Measurements from ENCODE around the gene G6PC1. TPM values are rescaled to one million over a fixed set of nuclear protein-coding genes. Genes with fewer than 3 reads are reported as not detected.
A peak's percentile ranks its signal among the peaks of the same experiment; 100 is the strongest.
"Not testable (repeated sequence)": the region's sequence is repeated elsewhere in the genome, so short reads cannot be mapped to it uniquely, and the experiment has no call there.

The G6PC1 gene
- not detected in 2 replicates for total RNA-seq
- polyA plus RNA-seq: not detected in 2 replicates

DNA sequence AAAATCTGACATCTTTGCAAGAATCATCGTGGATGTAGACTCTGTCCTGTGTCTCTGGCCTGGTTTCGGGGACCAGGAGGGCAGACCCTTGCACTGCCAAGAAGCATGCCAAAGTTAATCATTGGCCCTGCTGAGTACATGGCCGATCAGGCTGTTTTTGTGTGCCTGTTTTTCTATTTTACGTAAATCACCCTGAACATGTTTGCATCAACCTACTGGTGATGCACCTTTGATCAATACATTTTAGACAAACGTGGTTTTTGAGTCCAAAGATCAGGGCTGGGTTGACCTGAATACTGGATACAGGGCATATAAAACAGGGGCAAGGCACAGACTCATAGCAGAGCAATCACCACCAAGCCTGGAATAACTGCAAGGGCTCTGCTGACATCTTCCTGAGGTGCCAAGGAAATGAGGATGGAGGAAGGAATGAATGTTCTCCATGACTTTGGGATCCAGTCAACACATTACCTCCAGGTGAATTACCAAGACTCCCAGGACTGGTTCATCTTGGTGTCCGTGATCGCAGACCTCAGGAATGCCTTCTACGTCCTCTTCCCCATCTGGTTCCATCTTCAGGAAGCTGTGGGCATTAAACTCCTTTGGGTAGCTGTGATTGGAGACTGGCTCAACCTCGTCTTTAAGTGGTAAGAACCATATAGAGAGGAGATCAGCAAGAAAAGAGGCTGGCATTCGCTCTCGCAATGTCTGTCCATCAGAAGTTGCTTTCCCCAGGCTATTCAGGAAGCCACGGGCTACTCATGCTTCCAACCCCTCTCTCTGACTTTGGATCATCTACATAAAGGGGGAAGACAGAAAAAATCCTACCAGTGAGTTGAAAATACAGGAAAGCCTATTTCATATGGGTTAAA, at the start of gene G6PC1:
Gene G6PC1, plus strand, starts transcription at position 340 of the 872 bp plus-strand sequence. Its CDS starts 78 bp downstream, at position 418.
- Histone ChIP-seq H3K9me3 (ENCODE audit: low read depth) (no peaks in the 10 kb centered on the region), H3K27ac (no peak within 1 kb of the TSS), H3K4me3 (no peak within 1 kb of the TSS), H3K27me3 (no peaks in the 10 kb centered on the region), H3K4me1 (ENCODE audit: low read depth) (no peaks in the 10 kb centered on the region), H3K36me3 (no peaks in the 10 kb centered on the region)
- no peak for DNase-seq (ENCODE audit: low read depth in 1 of 2, low spot score in 1 of 2)
- TF ChIP-seq, protein P1, sequence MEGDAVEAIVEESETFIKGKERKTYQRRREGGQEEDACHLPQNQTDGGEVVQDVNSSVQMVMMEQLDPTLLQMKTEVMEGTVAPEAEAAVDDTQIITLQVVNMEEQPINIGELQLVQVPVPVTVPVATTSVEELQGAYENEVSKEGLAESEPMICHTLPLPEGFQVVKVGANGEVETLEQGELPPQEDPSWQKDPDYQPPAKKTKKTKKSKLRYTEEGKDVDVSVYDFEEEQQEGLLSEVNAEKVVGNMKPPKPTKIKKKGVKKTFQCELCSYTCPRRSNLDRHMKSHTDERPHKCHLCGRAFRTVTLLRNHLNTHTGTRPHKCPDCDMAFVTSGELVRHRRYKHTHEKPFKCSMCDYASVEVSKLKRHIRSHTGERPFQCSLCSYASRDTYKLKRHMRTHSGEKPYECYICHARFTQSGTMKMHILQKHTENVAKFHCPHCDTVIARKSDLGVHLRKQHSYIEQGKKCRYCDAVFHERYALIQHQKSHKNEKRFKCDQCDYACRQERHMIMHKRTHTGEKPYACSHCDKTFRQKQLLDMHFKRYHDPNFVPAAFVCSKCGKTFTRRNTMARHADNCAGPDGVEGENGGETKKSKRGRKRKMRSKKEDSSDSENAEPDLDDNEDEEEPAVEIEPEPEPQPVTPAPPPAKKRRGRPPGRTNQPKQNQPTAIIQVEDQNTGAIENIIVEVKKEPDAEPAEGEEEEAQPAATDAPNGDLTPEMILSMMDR (IDR thresholded peaks at IDR 0.05; ENCODE audit: low read depth, low read length): no peak

DNA sequence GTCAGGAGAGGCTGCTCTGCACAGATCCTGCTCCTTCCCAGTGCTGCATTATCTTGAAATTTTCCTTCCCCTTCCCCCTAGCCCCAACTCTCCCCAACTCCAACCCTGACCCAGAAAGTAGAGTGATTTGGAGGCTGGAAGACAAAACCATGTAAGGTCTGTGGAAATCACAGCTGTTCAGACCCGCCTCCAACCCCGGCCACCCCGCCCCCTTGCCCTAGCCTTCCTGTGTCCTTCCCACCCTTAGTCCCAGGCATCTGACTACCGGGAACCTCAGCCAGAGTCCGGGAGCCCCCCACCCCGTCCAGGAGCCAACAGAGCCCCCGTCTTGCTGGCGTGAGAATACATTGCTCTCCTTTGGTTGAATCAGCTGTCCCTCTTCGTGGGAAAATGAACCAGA, 49.6 kb upstream of the G6PC1 start, which contains the start of gene AOC3:
Gene AOC3, plus strand, starts transcription at position 246 of the 400 bp plus-strand sequence. Its CDS starts 145 bp downstream, at position 391.
- TF ChIP-seq, protein P1 (IDR thresholded peaks at IDR 0.05; ENCODE audit: low read depth, low read length): no peak
- Histone ChIP-seq H3K4me3 (no peak within 1 kb of the TSS), H3K4me1 (ENCODE audit: low read depth) (peaks cover 6% of the 10 kb centered on the region), H3K27me3 (no peaks in the 10 kb centered on the region), H3K27ac (no peak within 1 kb of the TSS), H3K9me3 (ENCODE audit: low read depth) (no peaks in the 10 kb centered on the region), H3K36me3 (no peaks in the 10 kb centered on the region)
- DNase-seq (ENCODE audit: low read depth in 1 of 2, low spot score in 1 of 2): peak in 1 of 2 donors; percentile 42

DNA sequence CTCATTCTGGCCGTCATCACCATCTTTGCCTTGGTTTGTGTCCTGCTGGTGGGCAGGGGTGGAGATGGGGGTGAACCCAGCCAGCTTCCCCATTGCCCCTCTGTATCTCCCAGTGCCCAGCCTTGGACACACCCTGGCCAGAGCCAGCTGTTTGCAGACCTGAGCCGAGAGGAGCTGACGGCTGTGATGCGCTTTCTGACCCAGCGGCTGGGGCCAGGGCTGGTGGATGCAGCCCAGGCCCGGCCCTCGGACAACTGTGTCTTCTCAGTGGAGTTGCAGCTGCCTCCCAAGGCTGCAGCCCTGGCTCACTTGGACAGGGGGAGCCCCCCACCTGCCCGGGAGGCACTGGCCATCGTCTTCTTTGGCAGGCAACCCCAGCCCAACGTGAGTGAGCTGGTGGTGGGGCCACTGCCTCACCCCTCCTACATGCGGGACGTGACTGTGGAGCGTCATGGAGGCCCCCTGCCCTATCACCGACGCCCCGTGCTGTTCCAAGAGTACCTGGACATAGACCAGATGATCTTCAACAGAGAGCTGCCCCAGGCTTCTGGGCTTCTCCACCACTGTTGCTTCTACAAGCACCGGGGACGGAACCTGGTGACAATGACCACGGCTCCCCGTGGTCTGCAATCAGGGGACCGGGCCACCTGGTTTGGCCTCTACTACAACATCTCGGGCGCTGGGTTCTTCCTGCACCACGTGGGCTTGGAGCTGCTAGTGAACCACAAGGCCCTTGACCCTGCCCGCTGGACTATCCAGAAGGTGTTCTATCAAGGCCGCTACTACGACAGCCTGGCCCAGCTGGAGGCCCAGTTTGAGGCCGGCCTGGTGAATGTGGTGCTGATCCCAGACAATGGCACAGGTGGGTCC, 49.0 kb upstream of the G6PC1 start:
- H3K27me3 ChIP-seq; H3K9me3 ChIP-seq (ENCODE audit: low read depth); DNase-seq (ENCODE audit: low read depth in 1 of 2, low spot score in 1 of 2); H3K4me1 ChIP-seq (ENCODE audit: low read depth); H3K27ac ChIP-seq; H3K36me3 ChIP-seq; H3K4me3 ChIP-seq: not testable (repeated sequence)

DNA sequence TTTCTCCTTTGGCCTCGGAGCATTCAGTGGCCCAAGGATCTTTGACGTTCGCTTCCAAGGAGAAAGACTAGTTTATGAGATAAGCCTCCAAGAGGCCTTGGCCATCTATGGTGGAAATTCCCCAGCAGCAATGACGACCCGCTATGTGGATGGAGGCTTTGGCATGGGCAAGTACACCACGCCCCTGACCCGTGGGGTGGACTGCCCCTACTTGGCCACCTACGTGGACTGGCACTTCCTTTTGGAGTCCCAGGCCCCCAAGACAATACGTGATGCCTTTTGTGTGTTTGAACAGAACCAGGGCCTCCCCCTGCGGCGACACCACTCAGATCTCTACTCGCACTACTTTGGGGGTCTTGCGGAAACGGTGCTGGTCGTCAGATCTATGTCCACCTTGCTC, 48.2 kb upstream of the G6PC1 start:
- H3K4me3 ChIP-seq: no peak overlapping the region
- H3K36me3 ChIP-seq: no peaks in the 10 kb centered on the region
- TF ChIP-seq, protein P1 (IDR thresholded peaks at IDR 0.05; ENCODE audit: low read depth, low read length): no peak
- H3K9me3 ChIP-seq (ENCODE audit: low read depth): no peaks in the 10 kb centered on the region
- no peak overlapping the region for H3K27ac ChIP-seq
- no peak for DNase-seq (ENCODE audit: low read depth in 1 of 2, low spot score in 1 of 2)
- H3K4me1 ChIP-seq (ENCODE audit: low read depth): peaks cover 6% of the 10 kb centered on the region
- no peaks in the 10 kb centered on the region for H3K27me3 ChIP-seq

DNA sequence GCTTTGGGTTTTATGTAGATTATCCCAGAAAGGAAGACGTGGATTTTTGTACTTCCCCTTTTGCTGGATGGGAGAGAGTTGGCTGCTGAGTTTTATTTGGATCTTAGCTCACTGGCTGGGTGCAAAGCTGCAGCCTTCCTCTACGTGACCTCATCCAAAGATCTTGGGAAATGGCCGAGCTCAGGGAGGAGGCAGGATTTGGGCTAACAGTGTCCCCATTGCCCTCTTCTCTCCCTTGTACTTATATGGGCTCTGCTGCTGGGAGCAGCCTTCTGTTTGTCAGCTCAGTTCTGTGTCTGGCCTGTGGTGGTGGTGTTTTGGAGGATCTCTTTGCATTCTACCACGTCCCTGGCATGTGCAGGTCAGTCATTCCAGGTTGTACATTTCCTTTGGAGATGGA, 47.6 kb upstream of the G6PC1 start:
- no peak for DNase-seq (ENCODE audit: low read depth in 1 of 2, low spot score in 1 of 2)
- Histone ChIP-seq H3K27me3 (no peaks in the 10 kb centered on the region), H3K27ac (no peak overlapping the region), H3K36me3 (no peaks in the 10 kb centered on the region), H3K4me3 (no peak overlapping the region), H3K9me3 (ENCODE audit: low read depth) (no peaks in the 10 kb centered on the region), H3K4me1 (ENCODE audit: low read depth) (peaks cover 6% of the 10 kb centered on the region)
- TF ChIP-seq, protein P1 (IDR thresholded peaks at IDR 0.05; ENCODE audit: low read depth, low read length): no peak

Measured in cardiac muscle cell (in vitro differentiated cells and primary cell).